SH-SY5Y (cell line): ENCODE results near the gene ABLIM2.

Experiments
- GATA2 ChIP-seq: IDR thresholded peaks from 2 replicates; pipeline ENCODE4 v1.6.1; 2011; ENCODE audit warnings: mild to moderate bottlenecking, low read depth, low read length
- GATA3 ChIP-seq: IDR thresholded peaks from 2 replicates; pipeline ENCODE4 v1.6.1; 2011; ENCODE audit warnings: low read depth, mild to moderate bottlenecking, low read length, moderate library complexity

GRCh38 chr4:8046925-8047541 lies 111.6 kb downstream of the ABLIM2 start:
- TF ChIP-seq GATA3 (no peak), GATA2 (no peak)
